GM18861 (cell line): ENCODE data around the gene RAD51B.

Source experiments
- ATAC-seq: cut with Tn5 transposase; IDR thresholded peaks from one replicate; pipeline ENCODE4 v1.9.1; 2021; ENCODE audit not compliant: unreplicated experiment

Gene RAD51B

GRCh38 chr14:68229423-68230100 lies 410.0 kb downstream of the RAD51B start:
- ATAC-seq = no peak

DNA sequence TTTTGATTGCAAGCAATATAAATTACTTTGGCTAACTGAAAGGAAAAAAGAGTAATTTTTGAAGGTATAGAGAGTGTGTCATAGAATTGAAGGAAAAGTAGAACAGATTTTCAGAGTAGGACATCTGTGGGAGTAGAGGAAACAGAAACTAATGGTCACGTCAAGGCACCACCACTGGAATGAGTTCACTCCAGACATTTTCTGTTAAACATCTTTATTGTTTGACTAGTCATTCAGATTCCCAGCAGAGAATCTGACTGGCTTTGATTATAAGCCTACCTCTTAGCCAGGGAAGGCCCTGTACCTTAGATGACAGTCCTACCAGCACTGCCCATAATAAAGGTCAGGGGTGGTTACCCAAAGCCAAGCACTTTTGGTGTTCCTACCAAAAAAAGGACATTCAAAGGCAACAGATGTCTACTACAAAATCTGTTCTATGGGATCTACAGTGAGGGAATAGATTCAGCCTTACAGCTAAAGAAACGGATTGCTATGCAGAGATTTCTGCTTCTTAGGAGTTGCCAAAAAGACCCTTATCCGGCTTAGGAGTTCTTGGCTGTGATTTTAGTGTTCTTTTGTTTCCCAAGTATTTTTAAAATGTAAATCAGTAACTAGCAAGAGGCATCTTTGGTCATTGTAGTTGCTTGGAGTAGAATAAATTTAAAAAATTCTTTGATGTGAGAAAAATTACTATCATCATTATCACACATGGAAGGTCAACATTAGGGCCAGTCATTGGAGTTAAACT lies 410.8 kb downstream of the RAD51B start:
- ATAC-seq = no peak

DNA sequence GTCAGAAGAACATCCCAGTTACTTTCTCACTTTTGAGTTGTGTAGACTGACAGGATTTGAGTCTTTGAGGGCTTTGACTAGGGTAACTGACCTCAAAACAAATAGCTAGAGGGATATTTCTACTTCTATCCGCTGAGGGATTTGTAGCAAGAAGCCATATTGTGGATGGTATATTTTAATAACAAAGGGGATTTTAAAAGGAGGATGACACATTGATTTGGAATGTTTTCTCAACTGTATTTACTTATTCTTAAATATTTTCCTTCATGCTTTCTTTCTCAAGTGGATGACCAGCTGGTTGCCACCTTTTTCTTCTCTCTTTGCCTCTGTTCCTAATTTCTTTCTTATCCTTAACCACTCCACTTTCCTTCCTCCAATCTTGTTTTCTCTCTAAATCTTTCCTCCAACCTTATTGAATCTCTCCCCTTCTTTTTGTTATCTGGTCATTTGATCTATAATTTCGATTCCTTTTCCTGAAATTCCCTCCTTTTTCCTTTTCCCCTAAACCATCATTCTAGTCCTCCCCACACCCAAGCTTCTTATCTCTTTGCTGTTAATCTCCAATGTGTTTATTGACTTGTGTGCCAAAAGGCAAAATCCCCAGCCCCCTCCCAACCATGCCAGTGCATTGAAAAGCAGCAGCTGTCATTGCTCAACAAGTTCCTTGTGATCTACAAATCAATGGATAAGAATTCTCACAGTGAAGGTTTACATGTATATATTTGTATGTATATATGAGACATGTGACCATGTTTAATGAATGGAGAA lies 411.6 kb downstream of the RAD51B start:
- ATAC-seq = no peak

DNA sequence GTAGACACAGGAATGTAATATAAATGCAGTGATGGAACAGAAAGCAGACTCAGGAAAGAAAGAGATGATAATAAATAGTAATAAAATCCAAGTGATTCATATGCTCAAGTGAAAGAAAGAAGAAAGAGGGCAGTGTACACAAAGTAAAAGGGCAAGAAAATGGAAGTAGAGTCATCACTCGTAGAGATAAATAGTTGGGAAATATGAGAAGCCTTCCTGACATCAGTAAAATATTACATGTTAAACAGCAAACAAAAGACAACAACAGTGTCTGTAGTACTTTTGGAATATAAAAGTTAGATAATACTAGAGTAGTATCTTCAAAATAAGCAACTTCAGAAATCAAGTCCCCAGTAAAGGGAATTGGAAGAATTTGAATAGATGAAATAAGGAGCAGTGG lies 412.3 kb downstream of the RAD51B start:
- ATAC-seq = no peak

GRCh38 chr14:68232300-68233055 lies 412.9 kb downstream of the RAD51B start:
- peak; percentile 70 for ATAC-seq

GRCh38 chr14:68233101-68233784 lies 413.7 kb downstream of the RAD51B start:
- no peak for ATAC-seq

DNA sequence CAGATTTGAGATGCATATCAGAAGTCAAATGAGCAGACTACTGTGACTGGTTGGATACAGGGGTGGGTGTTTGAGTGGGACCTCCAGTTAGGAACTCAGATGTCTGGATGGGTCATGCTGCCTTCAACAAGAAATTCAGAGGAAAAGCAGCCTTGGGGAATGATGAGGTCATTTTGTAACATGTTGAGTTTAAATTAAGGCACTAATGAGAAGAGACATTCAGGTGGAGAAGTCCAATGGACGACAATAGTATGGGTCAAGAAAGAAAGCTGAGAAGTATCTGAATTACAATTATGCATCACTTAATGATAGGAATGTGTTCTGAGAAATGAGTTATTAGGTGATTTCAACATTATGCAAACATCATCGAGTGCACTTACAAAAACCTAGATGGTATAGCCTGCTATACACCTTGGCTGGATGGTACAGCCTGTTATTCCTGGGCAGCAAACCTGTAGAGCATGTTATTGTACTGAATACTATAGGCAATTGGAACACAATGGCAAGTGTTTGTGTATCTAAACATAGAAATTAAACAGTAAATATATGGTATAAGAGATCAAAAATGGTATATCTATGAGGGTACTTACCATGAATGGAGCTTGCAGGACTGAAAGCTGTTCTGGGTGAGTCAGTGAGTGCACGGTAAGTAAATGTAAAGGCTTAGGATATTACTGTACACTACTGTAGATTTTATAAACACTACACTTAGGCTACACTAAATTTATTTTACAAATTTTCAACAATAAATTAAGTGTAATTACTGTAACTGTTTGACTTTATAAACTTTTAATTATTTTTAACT lies 414.7 kb downstream of the RAD51B start:
- ATAC-seq = no peak

- no peak for ATAC-seq
Observed at GRCh38 chr14:68235011-68235410, 415.4 kb downstream of the RAD51B start.

DNA sequence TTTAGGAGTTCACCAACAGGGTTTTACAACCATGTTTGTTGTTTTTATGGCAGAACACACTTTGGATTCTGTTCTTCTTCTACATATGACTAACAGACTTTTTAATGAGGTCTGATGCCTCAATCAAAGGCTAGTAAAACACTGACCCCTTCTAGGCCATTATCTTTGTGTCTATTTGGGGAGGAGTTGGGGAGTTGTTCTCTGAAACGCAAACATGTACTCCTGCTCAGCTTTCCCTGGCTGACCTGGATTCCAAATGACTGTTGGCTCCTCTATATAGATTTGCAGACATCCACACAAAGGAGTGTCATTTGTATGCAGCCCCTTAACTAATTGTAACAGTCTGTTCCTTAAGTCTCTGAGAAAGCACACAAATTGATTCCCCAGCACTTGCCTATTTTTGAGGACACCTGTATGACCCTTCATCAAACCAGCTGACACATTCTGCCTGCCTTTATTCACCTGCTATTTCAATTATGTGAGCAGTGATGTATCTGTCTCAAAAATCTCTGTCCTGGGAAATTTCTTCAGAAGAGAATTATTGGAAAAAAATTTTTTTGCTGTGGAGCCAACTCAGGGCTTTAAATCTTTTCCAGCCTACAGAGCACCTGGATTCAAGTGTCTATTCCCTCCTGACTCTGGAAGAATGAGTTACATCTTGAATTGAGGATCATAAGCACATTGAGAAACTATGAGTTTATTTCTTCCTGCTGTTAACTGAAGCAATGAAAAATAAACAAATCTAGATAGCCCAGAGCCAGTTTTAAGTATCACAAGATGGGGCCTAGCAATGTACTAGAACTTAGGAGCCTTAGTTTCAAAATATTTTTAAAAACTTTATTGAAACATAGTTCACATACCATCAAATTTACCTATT lies 417.2 kb downstream of the RAD51B start:
- ATAC-seq = no peak

DNA sequence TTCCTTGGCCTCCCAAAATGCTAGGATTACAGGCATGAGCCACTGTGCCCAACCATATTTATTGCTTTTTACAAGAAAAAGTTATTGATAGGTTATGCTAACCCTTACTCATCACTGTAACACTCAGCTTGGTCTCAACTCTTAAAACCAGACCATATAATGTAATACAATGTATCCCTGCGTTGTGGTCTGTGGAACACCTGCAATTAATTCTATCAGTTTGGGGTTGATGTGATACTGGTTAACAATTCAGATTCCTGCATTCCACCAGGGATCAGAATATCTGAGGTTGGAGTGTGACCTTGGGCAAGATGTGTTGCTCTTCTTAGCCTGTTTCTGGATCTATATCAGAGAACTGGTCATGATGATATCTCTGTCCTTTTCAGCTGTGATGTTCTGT lies 419.0 kb downstream of the RAD51B start:
- ATAC-seq = no peak

- no peak for ATAC-seq
Observed at GRCh38 chr14:68238976-68239375, 419.4 kb downstream of the RAD51B start.

- no peak for ATAC-seq
Observed at GRCh38 chr14:68239988-68240771, 420.6 kb downstream of the RAD51B start.

- ATAC-seq = no peak
Observed at GRCh38 chr14:68241862-68242487, 422.4 kb downstream of the RAD51B start.

GRCh38 chr14:68243450-68244010 lies 424.0 kb downstream of the RAD51B start:
- no peak for ATAC-seq

- no peak for ATAC-seq
Observed at GRCh38 chr14:68244262-68244980, 424.8 kb downstream of the RAD51B start.
